OCI-LY1 (cell line): ENCODE data around the gene RYR3.

ENCODE experiments used
- H2AFZ ChIP-seq: fragments of 200-600 bp; sonication (generic), shearing (Covaris generic); 2 replicates; pipeline ENCODE4 v1.6.0; 2014; ENCODE audit warnings: antibody characterized with exemption, mild to moderate bottlenecking, low read length
- H3F3A ChIP-seq: fragments of 200-600 bp; sonication (generic), shearing (Covaris generic); 2 replicates; pipeline ENCODE4 v1.6.0; 2014; ENCODE audit warnings: mild to moderate bottlenecking, antibody characterized with exemption, low read length, moderate library complexity; ENCODE audit not compliant: insufficient read depth
- H3K27ac ChIP-seq: fragments of 200-600 bp; sonication (generic); 2 replicates; pipeline ENCODE4 v1.5.1; 2014; ENCODE audit warnings: low read length, mixed run types, mild to moderate bottlenecking, low read depth; ENCODE audit not compliant: poor library complexity, severe bottlenecking
- H3K27me3 ChIP-seq: fragments of 200-600 bp; sonication (generic); 2 replicates; pipeline ENCODE4 v1.6.0; 2014; ENCODE audit warnings: antibody characterized with exemption, mild to moderate bottlenecking, low read length, moderate library complexity; ENCODE audit not compliant: insufficient read depth
- H3K36me3 ChIP-seq: fragments of 200-600 bp; sonication (generic); 2 replicates; pipeline ENCODE4 v1.6.1; 2014; ENCODE audit warnings: mild to moderate bottlenecking, antibody characterized with exemption, low read length, moderate library complexity, mixed read lengths; ENCODE audit not compliant: insufficient read depth
- H3K4me1 ChIP-seq: fragments of 200-600 bp; sonication (generic); 2 replicates; pipeline ENCODE4 v1.5.1; 2014; ENCODE audit warnings: mild to moderate bottlenecking, low read length, moderate library complexity; ENCODE audit not compliant: insufficient read depth, severe bottlenecking
- H3K4me2 ChIP-seq: fragments of 200-600 bp; sonication (generic), shearing (Covaris generic); 2 replicates; pipeline ENCODE4 v1.6.1; 2014; ENCODE audit warnings: low read length
- H3K4me3 ChIP-seq: fragments of 200-600 bp; sonication (generic); 2 replicates; pipeline ENCODE4 v1.5.1; 2014; ENCODE audit warnings: low read length, low read depth, mild to moderate bottlenecking, mixed read lengths; ENCODE audit not compliant: poor library complexity, severe bottlenecking
- H3K79me2 ChIP-seq: fragments of 200-600 bp; shearing (Covaris generic); 2 replicates; pipeline ENCODE4 v1.6.1; 2016; ENCODE audit warnings: mixed run types, low read length, mixed read lengths; ENCODE audit not compliant: insufficient read depth
- H3K9ac ChIP-seq: fragments of 200-600 bp; sonication (generic), shearing (Covaris generic); 2 replicates; pipeline ENCODE4 v1.6.1; 2014; ENCODE audit warnings: mild to moderate bottlenecking, low read length, mixed read lengths
- H3K9me2 ChIP-seq: fragments of 200-600 bp; sonication (generic), shearing (Covaris generic); 2 replicates; pipeline ENCODE4 v1.6.1; 2014; ENCODE audit warnings: low read depth, mild to moderate bottlenecking, low read length, mixed read lengths
- H3K9me3 ChIP-seq: fragments of 200-600 bp; shearing (Covaris generic); 2 replicates; pipeline ENCODE4 v1.6.1; 2014; ENCODE audit warnings: low read length, mixed read lengths
- H4K20me1 ChIP-seq: fragments of 200-600 bp; sonication (generic), shearing (Covaris generic); 2 replicates; pipeline ENCODE4 v1.6.0; 2016; ENCODE audit warnings: mild to moderate bottlenecking, low read length; ENCODE audit not compliant: insufficient read depth
- CTCF ChIP-seq: fragments of 200-600 bp; sonication (generic), shearing (Covaris generic); IDR thresholded peaks from 2 replicates; pipeline ENCODE4 v1.5.1; 2017; ENCODE audit warnings: mild to moderate bottlenecking, antibody characterized with exemption, low read length, moderate library complexity, mixed read lengths
- EZH2 ChIP-seq: fragments of 200-600 bp; sonication (generic), shearing (Covaris generic); IDR thresholded peaks from 2 replicates; pipeline ENCODE4 v1.8.0; 2017; ENCODE audit warnings: borderline replicate concordance, mixed run types, mild to moderate bottlenecking, antibody characterized with exemption, low read length, moderate library complexity, mixed read lengths

The RYR3 gene

GRCh38 chr15:33330931-33331330 lies 20.2 kb downstream of the RYR3 start:
- no peaks in the 10 kb centered on the region for H3K79me2 ChIP-seq
- no peak overlapping the region for H3K4me2 ChIP-seq
- H3K36me3 ChIP-seq: no peaks in the 10 kb centered on the region
- H2AFZ ChIP-seq: no peak overlapping the region
- H3K27ac ChIP-seq: no peak overlapping the region
- H3K9me2 ChIP-seq: no peaks in the 10 kb centered on the region
- H3K4me3 ChIP-seq: no peak overlapping the region
- no peaks in the 10 kb centered on the region for H3F3A ChIP-seq
- TF ChIP-seq CTCF (no peak), EZH2 (no peak)
- H3K27me3 ChIP-seq: no peaks in the 10 kb centered on the region
- H4K20me1 ChIP-seq: no peaks in the 10 kb centered on the region
- no peak overlapping the region for H3K9ac ChIP-seq
- H3K9me3 ChIP-seq: no peaks in the 10 kb centered on the region
- H3K4me1 ChIP-seq: no peaks in the 10 kb centered on the region

- TF ChIP-seq EZH2 (no peak), CTCF (no peak)
- no peaks in the 10 kb centered on the region for H3K27me3 ChIP-seq
These were observed 31.2 kb downstream of the RYR3 start for GRCh38 chr15:33341953-33342352.

GRCh38 chr15:33343275-33343674 lies 32.5 kb downstream of the RYR3 start:
- H2AFZ ChIP-seq: no peak overlapping the region
- H3K4me1 ChIP-seq: no peaks in the 10 kb centered on the region
- H3K4me2 ChIP-seq: no peak overlapping the region
- no peak overlapping the region for H3K4me3 ChIP-seq
- H3K27me3 ChIP-seq: no peaks in the 10 kb centered on the region
- no peaks in the 10 kb centered on the region for H3K36me3 ChIP-seq
- no peak overlapping the region for H3K27ac ChIP-seq
- H4K20me1 ChIP-seq: no peaks in the 10 kb centered on the region
- TF ChIP-seq EZH2 (no peak), CTCF (no peak)
- H3F3A ChIP-seq: no peaks in the 10 kb centered on the region
- H3K9me2 ChIP-seq: no peaks in the 10 kb centered on the region
- H3K9me3 ChIP-seq: no peaks in the 10 kb centered on the region
- no peak overlapping the region for H3K9ac ChIP-seq
- no peaks in the 10 kb centered on the region for H3K79me2 ChIP-seq

More at GRCh38 chr15:33341953-33342352, 31.2 kb downstream of the RYR3 start:
- no peaks in the 10 kb centered on the region for H4K20me1 ChIP-seq
- H3K36me3 ChIP-seq: no peaks in the 10 kb centered on the region
- H3K4me2 ChIP-seq: no peak overlapping the region
- no peak overlapping the region for H2AFZ ChIP-seq
- no peaks in the 10 kb centered on the region for H3K9me2 ChIP-seq
- no peaks in the 10 kb centered on the region for H3K79me2 ChIP-seq
- no peak overlapping the region for H3K9ac ChIP-seq
- H3K27ac ChIP-seq: no peak overlapping the region
- no peaks in the 10 kb centered on the region for H3K9me3 ChIP-seq
- H3F3A ChIP-seq: no peaks in the 10 kb centered on the region
- no peak overlapping the region for H3K4me3 ChIP-seq
- no peaks in the 10 kb centered on the region for H3K4me1 ChIP-seq
